Right renal cortex interstitium (tissue), 3 donors: ENCODE measurements around the gene RBM27. TPM values are rescaled to one million over a fixed set of nuclear protein-coding genes. Genes with fewer than 3 reads are reported as not detected.

Experiments used
- polyA plus RNA-seq, 3 donors: library from polyadenylated mRNA; unstranded; fragments of 120-200 nt; gene quantifications; one replicate each; pipeline ENCODE4 v1.2.1, GENCODE V29; 2013; ENCODE audit not compliant: insufficient read length in 3 of 3

Gene RBM27
- polyA plus RNA-seq, 3 donors, result 28.5 to 31.3 (median 30.6) TPM

Other genes starting within 250 kb of the RBM27 start
- gene PLAC8L1, start 98.0 kb upstream of the RBM27 start, polyA plus RNA-seq, result under 1 TPM; 0.68 to 0.85 (median 0.82) TPM
- 100 to 1,000 TPM; 137 to 155 (median 145) TPM for gene LARS1, start 21.0 kb upstream of the RBM27 start, polyA plus RNA-seq
- gene POU4F3, start 135.2 kb downstream of the RBM27 start, polyA plus RNA-seq, result under 1 TPM; 0.08 to 0.13 (median 0.11) TPM
- gene TCERG1, start 243.7 kb downstream of the RBM27 start, polyA plus RNA-seq, result 100 to 1,000 TPM; 100 to 122 (median 115) TPM